Right lobe of liver (tissue), 6 donors: Measurements from ENCODE around the gene RNLS. TPM values are rescaled to one million over a fixed set of nuclear protein-coding genes. Genes with fewer than 3 reads are reported as not detected.
"Not testable (repeated sequence)": the region's sequence is repeated elsewhere in the genome, so short reads cannot be mapped to it uniquely, and the experiment has no call there.

Experiments
- ATAC-seq, 4 donors: fragments of 200-7000 bp; cut with Tn5 transposase; one replicate each; pipeline ENCODE4 v1.9.1; 2020; ENCODE audit warnings: mild to moderate bottlenecking in 4 of 4, moderate library complexity in 4 of 4
- DNase-seq, 3 donors: peaks; one replicate each; pipeline ENCODE4 v3.0.0-alpha.2; 2020
- H3K27ac ChIP-seq, 3 donors: fragments of 200-600 bp; one replicate each; pipeline ENCODE4 v1.8.0; 2022
- H3K27me3 ChIP-seq, 2 donors: fragments of 200-600 bp; one replicate each; pipeline ENCODE4 v1.8.0; 2022
- H3K36me3 ChIP-seq, 4 donors: fragments of 200-600 bp; sonication (generic) in 1 of 4; one replicate each; pipeline versions ENCODE4 v1.5.1 to v1.8.0; 2017 to 2022; ENCODE audit warnings: control low read depth in 1 of 4
- H3K4me1 ChIP-seq, 4 donors: fragments of 200-600 bp; sonication (generic) in 1 of 4; one replicate each; pipeline versions ENCODE4 v1.5.1 to v1.8.0; 2017 to 2022; ENCODE audit warnings: control low read depth in 1 of 4
- H3K4me3 ChIP-seq, 3 donors: fragments of 200-600 bp; one replicate each; pipeline ENCODE4 v1.8.0; 2022
- H3K9me3 ChIP-seq, 4 donors: fragments of 200-600 bp; sonication (generic) in 1 of 4; one replicate each; pipeline versions ENCODE4 v1.5.1 to v1.8.0; 2017 to 2022; ENCODE audit warnings: control low read depth in 1 of 4
- CTCF ChIP-seq, 4 donors: fragments of 200-600 bp in 3 of 4; fragments of 450-650 bp in 1 of 4; IDR thresholded peaks; one replicate each; pipeline versions ENCODE4 v1.5.1 to v1.8.0; 2016 to 2022; ENCODE audit warnings: antibody characterized with exemption in 4 of 4, mild to moderate bottlenecking in 2 of 4
- POLR2A ChIP-seq: fragments of 450-650 bp; IDR thresholded peaks from one replicate; pipeline ENCODE4 v1.6.1; 2017; ENCODE audit warnings: antibody characterized with exemption, mild to moderate bottlenecking
- WGBS: methylation state at CpG from one replicate; pipeline ENCODE4 v1.1.6; 2018; ENCODE audit warnings: low coverage, low lambda C conversion rate; ENCODE audit not compliant: insufficient coverage; ENCODE audit errors: missing lambda C conversion rate; 5-methylcytosine and 5-hydroxymethylcytosine counted together
- intact Hi-C, 2 donors: fragments of 100-400 bp; cut with DNase I; formaldehyde crosslinking; loops; one replicate each; pipeline versions ENCODE4 v1.11.2 to v1.14.1; 2022
- total RNA-seq, 6 experiments: library from RNA; depleted of rRNA in 2 of 6; stranded (reverse); fragments of >200 nt in 2 of 6; fragmentation: NEBNext Ultra II Directional in 3 of 6; extraction: Animal tissue kit (Norgen Biotek cat#: 25700) in 3 of 6; gene quantifications; one replicate each; pipeline versions ENCODE4 v1.1.0 to v1.2.4, GENCODE V29; 2016 to 2023
- donor health status: DM: no; HTN: yes; CAD: no.
- donor health status: DM: no; HTN: no; CAD: no.
- donor health status: DM: no; HTN: no; CAD: no.
- donor health status: DM: no; HTN: yes; CAD: no.
- donor health status: DM: no; HTN: yes; CAD: no.

The RNLS gene
- total RNA-seq, 6 experiments from 2014 or later: 5.9 to 10.5 (median 7.3) TPM

- H3K36me3 ChIP-seq: no peaks in the 10 kb centered on the region
- no peak for ATAC-seq
- H3K9me3 ChIP-seq: no peaks in the 10 kb centered on the region
- intact Hi-C loops: no loop called here
- no peak for DNase-seq
- no peak overlapping the region for H3K27ac ChIP-seq
- 60% methylated on average over 2 of the region's 2 CpGs for WGBS
- TF ChIP-seq CTCF (IDR thresholded peaks at IDR 0.05): no peak
- no peak for TF ChIP-seq POLR2A
- no peaks in the 10 kb centered on the region for H3K27me3 ChIP-seq
- H3K4me3 ChIP-seq: no peak overlapping the region
- no peaks in the 10 kb centered on the region for H3K4me1 ChIP-seq
These were observed 304.2 kb downstream of the RNLS start for GRCh38 chr10:88278912-88279311.

GRCh38 chr10:88276945-88277344 lies 306.2 kb downstream of the RNLS start:
- H3K36me3 ChIP-seq, H3K27ac ChIP-seq, H3K27me3 ChIP-seq, H3K9me3 ChIP-seq, intact Hi-C loops, H3K4me1 ChIP-seq, ATAC-seq, H3K4me3 ChIP-seq, DNase-seq: not testable (repeated sequence)
- WGBS: 95% methylated on average over 4 of the region's 4 CpGs

GRCh38 chr10:88274286-88274685 lies 308.8 kb downstream of the RNLS start:
- H3K9me3 ChIP-seq: no peaks in the 10 kb centered on the region
- TF ChIP-seq POLR2A: no peak
- no peak for TF ChIP-seq CTCF (IDR thresholded peaks at IDR 0.05)
- DNase-seq (no peak), ATAC-seq (no peak)
- 96% methylated on average over 2 of the region's 2 CpGs for WGBS
- H3K27ac ChIP-seq: no peak overlapping the region
- H3K36me3 ChIP-seq: no peaks in the 10 kb centered on the region
- no peaks in the 10 kb centered on the region for H3K4me1 ChIP-seq
- H3K4me3 ChIP-seq: no peak overlapping the region
- H3K27me3 ChIP-seq: no peaks in the 10 kb centered on the region
- intact Hi-C loops: no loop called here

- 44% methylated on average over 4 of the region's 4 CpGs for WGBS
- no peak for TF ChIP-seq POLR2A
- no peak for TF ChIP-seq CTCF (IDR thresholded peaks at IDR 0.05)
- no peak overlapping the region for H3K27ac ChIP-seq
- H3K4me3 ChIP-seq: no peak overlapping the region
- ATAC-seq (no peak), DNase-seq (no peak)
- no peaks in the 10 kb centered on the region for H3K9me3 ChIP-seq
- intact Hi-C loops: no loop called here
- no peaks in the 10 kb centered on the region for H3K36me3 ChIP-seq
- no peaks in the 10 kb centered on the region for H3K27me3 ChIP-seq
- H3K4me1 ChIP-seq: no peaks in the 10 kb centered on the region
These were observed 309.6 kb downstream of the RNLS start for GRCh38 chr10:88273567-88273966.

- WGBS: 53% methylated on average over 3 of the region's 5 CpGs
- H3K36me3 ChIP-seq: no peaks in the 10 kb centered on the region
- DNase-seq (no peak), ATAC-seq (peak; percentile 33 to 68 (median 62))
- H3K27ac ChIP-seq: no peak overlapping the region
- H3K4me3 ChIP-seq: no peak overlapping the region
- H3K27me3 ChIP-seq: no peaks in the 10 kb centered on the region
- intact Hi-C loops: no loop called here
- no peaks in the 10 kb centered on the region for H3K9me3 ChIP-seq
- H3K4me1 ChIP-seq: no peaks in the 10 kb centered on the region
- TF ChIP-seq POLR2A (no peak), CTCF (IDR thresholded peaks at IDR 0.05) (no peak)
These were observed 311.2 kb downstream of the RNLS start for GRCh38 chr10:88271761-88272543.
